WTC11 (cell line): Measurements from ENCODE around the gene SKOR2.

Experiments used
- CREB1 ChIP-seq: sonication (generic); formaldehyde crosslinking; IDR thresholded peaks from 2 replicates; pipeline ENCODE4 v1.8.0; 2023; ENCODE audit warnings: mild to moderate bottlenecking, missing genetic modification reagents
- MXD4 ChIP-seq: fragments of 250-450 bp; sonication (Bioruptor Pico); IDR thresholded peaks from 2 replicates; pipeline ENCODE4 v1.8.0; 2021; ENCODE audit warnings: mild to moderate bottlenecking, moderate library complexity, borderline replicate concordance
- NFE2L1 ChIP-seq: sonication (generic); formaldehyde crosslinking; IDR thresholded peaks from 2 replicates; pipeline ENCODE4 v1.8.1; 2023; ENCODE audit warnings: missing genetic modification reagents
- NFYB ChIP-seq: sonication (generic); formaldehyde crosslinking; conservative IDR thresholded peaks from 2 replicates; pipeline ENCODE4 v1.8.0; 2022; ENCODE audit warnings: low read depth, missing genetic modification reagents
- NR2C2 ChIP-seq: sonication (generic); formaldehyde crosslinking; IDR thresholded peaks from 2 replicates; pipeline ENCODE4 v1.8.0; 2022; ENCODE audit warnings: mild to moderate bottlenecking, missing genetic modification reagents
- TF ChIP-seq, protein P1 (sequence below): fragments of 200-600 bp; IDR thresholded peaks from 2 replicates; pipeline ENCODE4 v1.8.0; 2022; ENCODE audit warnings: antibody characterized with exemption
- TF ChIP-seq, protein P2 (sequence below): fragments of 250-450 bp; sonication (Bioruptor Pico); IDR thresholded peaks from 2 replicates; pipeline ENCODE4 v1.9.0; 2021; ENCODE audit warnings: mild to moderate bottlenecking
- TF ChIP-seq, protein P3 (sequence below): sonication (generic); formaldehyde crosslinking; conservative IDR thresholded peaks from 2 replicates; pipeline ENCODE4 v1.8.1; 2022; ENCODE audit warnings: mild to moderate bottlenecking, missing genetic modification reagents
- TF ChIP-seq, protein P4 (sequence below): sonication (generic); formaldehyde crosslinking; IDR thresholded peaks from 2 replicates; pipeline ENCODE4 v1.8.1; 2023; ENCODE audit warnings: mild to moderate bottlenecking, missing genetic modification reagents, moderate library complexity
- TF ChIP-seq, protein P5 (sequence below): sonication (generic); formaldehyde crosslinking; conservative IDR thresholded peaks from 2 replicates; pipeline ENCODE4 v1.8.1; 2023; ENCODE audit warnings: mild to moderate bottlenecking, low read depth, missing genetic modification reagents, moderate library complexity

DNA sequence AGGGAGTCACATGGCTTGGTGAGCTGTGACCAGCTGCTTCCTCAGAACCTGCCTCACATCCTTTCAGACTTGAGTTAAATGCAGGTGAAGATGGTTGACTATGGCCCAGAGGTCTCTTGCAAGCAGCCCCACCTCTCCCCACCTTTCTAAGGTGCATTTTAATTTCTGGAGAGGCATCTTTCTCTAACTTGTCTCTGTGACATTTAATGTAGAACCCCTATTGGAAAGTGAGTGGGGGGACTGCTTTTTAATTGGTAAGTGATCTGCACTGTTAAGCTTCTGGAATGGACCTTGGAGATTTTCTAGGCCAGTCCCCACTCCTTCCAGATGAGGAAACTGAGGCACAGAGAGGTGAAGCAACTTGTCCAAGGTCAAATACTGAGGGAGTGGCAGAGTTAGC lies 37.3 kb upstream of the SKOR2 start:
- TF ChIP-seq, protein P1, sequence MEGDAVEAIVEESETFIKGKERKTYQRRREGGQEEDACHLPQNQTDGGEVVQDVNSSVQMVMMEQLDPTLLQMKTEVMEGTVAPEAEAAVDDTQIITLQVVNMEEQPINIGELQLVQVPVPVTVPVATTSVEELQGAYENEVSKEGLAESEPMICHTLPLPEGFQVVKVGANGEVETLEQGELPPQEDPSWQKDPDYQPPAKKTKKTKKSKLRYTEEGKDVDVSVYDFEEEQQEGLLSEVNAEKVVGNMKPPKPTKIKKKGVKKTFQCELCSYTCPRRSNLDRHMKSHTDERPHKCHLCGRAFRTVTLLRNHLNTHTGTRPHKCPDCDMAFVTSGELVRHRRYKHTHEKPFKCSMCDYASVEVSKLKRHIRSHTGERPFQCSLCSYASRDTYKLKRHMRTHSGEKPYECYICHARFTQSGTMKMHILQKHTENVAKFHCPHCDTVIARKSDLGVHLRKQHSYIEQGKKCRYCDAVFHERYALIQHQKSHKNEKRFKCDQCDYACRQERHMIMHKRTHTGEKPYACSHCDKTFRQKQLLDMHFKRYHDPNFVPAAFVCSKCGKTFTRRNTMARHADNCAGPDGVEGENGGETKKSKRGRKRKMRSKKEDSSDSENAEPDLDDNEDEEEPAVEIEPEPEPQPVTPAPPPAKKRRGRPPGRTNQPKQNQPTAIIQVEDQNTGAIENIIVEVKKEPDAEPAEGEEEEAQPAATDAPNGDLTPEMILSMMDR: no peak
- TF ChIP-seq, protein P2, sequence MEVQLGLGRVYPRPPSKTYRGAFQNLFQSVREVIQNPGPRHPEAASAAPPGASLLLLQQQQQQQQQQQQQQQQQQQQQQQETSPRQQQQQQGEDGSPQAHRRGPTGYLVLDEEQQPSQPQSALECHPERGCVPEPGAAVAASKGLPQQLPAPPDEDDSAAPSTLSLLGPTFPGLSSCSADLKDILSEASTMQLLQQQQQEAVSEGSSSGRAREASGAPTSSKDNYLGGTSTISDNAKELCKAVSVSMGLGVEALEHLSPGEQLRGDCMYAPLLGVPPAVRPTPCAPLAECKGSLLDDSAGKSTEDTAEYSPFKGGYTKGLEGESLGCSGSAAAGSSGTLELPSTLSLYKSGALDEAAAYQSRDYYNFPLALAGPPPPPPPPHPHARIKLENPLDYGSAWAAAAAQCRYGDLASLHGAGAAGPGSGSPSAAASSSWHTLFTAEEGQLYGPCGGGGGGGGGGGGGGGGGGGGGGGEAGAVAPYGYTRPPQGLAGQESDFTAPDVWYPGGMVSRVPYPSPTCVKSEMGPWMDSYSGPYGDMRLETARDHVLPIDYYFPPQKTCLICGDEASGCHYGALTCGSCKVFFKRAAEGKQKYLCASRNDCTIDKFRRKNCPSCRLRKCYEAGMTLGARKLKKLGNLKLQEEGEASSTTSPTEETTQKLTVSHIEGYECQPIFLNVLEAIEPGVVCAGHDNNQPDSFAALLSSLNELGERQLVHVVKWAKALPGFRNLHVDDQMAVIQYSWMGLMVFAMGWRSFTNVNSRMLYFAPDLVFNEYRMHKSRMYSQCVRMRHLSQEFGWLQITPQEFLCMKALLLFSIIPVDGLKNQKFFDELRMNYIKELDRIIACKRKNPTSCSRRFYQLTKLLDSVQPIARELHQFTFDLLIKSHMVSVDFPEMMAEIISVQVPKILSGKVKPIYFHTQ (CRISPR knock-in tag): no peak
- TF ChIP-seq, protein P3, sequence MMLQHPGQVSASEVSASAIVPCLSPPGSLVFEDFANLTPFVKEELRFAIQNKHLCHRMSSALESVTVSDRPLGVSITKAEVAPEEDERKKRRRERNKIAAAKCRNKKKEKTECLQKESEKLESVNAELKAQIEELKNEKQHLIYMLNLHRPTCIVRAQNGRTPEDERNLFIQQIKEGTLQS: no peak
- TF ChIP-seq, protein P4, sequence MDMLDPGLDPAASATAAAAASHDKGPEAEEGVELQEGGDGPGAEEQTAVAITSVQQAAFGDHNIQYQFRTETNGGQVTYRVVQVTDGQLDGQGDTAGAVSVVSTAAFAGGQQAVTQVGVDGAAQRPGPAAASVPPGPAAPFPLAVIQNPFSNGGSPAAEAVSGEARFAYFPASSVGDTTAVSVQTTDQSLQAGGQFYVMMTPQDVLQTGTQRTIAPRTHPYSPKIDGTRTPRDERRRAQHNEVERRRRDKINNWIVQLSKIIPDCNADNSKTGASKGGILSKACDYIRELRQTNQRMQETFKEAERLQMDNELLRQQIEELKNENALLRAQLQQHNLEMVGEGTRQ: no peak
- TF ChIP-seq CREB1 (CRISPR knock-in tag) (no peak), NR2C2 (CRISPR knock-in tag) (no peak), MXD4 (CRISPR knock-in tag) (no peak), NFE2L1 (no peak), NFYB (CRISPR knock-in tag) (no peak)
- TF ChIP-seq, protein P5, sequence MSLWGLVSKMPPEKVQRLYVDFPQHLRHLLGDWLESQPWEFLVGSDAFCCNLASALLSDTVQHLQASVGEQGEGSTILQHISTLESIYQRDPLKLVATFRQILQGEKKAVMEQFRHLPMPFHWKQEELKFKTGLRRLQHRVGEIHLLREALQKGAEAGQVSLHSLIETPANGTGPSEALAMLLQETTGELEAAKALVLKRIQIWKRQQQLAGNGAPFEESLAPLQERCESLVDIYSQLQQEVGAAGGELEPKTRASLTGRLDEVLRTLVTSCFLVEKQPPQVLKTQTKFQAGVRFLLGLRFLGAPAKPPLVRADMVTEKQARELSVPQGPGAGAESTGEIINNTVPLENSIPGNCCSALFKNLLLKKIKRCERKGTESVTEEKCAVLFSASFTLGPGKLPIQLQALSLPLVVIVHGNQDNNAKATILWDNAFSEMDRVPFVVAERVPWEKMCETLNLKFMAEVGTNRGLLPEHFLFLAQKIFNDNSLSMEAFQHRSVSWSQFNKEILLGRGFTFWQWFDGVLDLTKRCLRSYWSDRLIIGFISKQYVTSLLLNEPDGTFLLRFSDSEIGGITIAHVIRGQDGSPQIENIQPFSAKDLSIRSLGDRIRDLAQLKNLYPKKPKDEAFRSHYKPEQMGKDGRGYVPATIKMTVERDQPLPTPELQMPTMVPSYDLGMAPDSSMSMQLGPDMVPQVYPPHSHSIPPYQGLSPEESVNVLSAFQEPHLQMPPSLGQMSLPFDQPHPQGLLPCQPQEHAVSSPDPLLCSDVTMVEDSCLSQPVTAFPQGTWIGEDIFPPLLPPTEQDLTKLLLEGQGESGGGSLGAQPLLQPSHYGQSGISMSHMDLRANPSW (CRISPR knock-in tag): no peak
